K562 (cell line): ENCODE measurements around the gene OPA3. TPM values are rescaled to one million over a fixed set of nuclear protein-coding genes. Genes with fewer than 3 reads are reported as not detected.

ENCODE experiments used
- ATF7 ChIP-seq: fragments of 450-650 bp; IDR thresholded peaks from 2 replicates; pipeline ENCODE4 v1.7.1; 2014; ENCODE audit warnings: mild to moderate bottlenecking, moderate library complexity
- BCL6 ChIP-seq: fragments of 250-450 bp; sonication (Bioruptor Pico); IDR thresholded peaks from 2 replicates; pipeline ENCODE4 v1.4.0; 2020
- JUN ChIP-seq, 2 experiments: sonication (generic) in 1 of 2; formaldehyde crosslinking in 1 of 2; IDR thresholded peaks; 2 replicates each; pipeline versions ENCODE4 v1.6.1 to v1.8.0; 2012 to 2022; ENCODE audit warnings: borderline replicate concordance in 2 of 2, mild to moderate bottlenecking in 2 of 2, improper control_type of control experiment in 1 of 2, low read depth in 1 of 2, low read length in 1 of 2, missing genetic modification reagents in 1 of 2
- MTA2 ChIP-seq: fragments of 450-650 bp; IDR thresholded peaks from 2 replicates; pipeline ENCODE4 v1.6.1; 2016; ENCODE audit warnings: low read depth
- NBN ChIP-seq: fragments of 450-650 bp; IDR thresholded peaks from 2 replicates; pipeline ENCODE4 v1.6.1; 2016; ENCODE audit warnings: low read depth, mild to moderate bottlenecking
- RBM14 ChIP-seq: fragments of 200-400 bp; formaldehyde crosslinking; IDR thresholded peaks from 2 replicates; pipeline ENCODE4 v1.6.1; 2018; ENCODE audit warnings: low read depth, mild to moderate bottlenecking, low read length, moderate library complexity, borderline replicate concordance; ENCODE audit not compliant: insufficient read depth
- RBM25 ChIP-seq: fragments of 200-400 bp; formaldehyde crosslinking; IDR thresholded peaks from 2 replicates; pipeline ENCODE4 v1.6.1; 2018; ENCODE audit warnings: low read length, low read depth, moderate library complexity; ENCODE audit not compliant: severe bottlenecking
- RUNX1 ChIP-seq: sonication (generic); IDR thresholded peaks from 2 replicates; pipeline ENCODE4 v1.6.1; 2016; ENCODE audit warnings: antibody characterized with exemption, low read depth
- SAFB2 ChIP-seq: fragments of 200-400 bp; formaldehyde crosslinking; IDR thresholded peaks from 2 replicates; pipeline ENCODE4 v1.6.1; 2018; ENCODE audit warnings: borderline replicate concordance, low read length, low read depth, moderate library complexity; ENCODE audit not compliant: severe bottlenecking
- SOX6 ChIP-seq: fragments of 450-650 bp; IDR thresholded peaks from 2 replicates; pipeline ENCODE4 v1.6.1; 2014; ENCODE audit warnings: mild to moderate bottlenecking
- SREBF1 ChIP-seq: fragments of 150-350 bp; IDR thresholded peaks from 2 replicates; pipeline ENCODE4 v1.6.1; 2014; ENCODE audit warnings: antibody characterized with exemption, low read depth, low read length, borderline replicate concordance
- SRSF7 ChIP-seq: fragments of 200-400 bp; formaldehyde crosslinking; optimal IDR thresholded peaks from 2 replicates; pipeline ENCODE3; 2017; ENCODE audit warnings: mild to moderate bottlenecking, low read depth, low read length
- TFE3 ChIP-seq: fragments of 450-650 bp; formaldehyde crosslinking; IDR thresholded peaks from 2 replicates; pipeline ENCODE4 v1.4.0; 2020; ENCODE audit warnings: mild to moderate bottlenecking, mixed read lengths
- TOE1 ChIP-seq, 2 experiments: fragments of 450-650 bp in 1 of 2; sonication (generic) in 1 of 2; formaldehyde crosslinking in 1 of 2; IDR thresholded peaks; 2 replicates each; pipeline versions ENCODE4 v1.7.1 to v1.8.0; 2016 to 2022; ENCODE audit warnings: borderline replicate concordance in 2 of 2, mild to moderate bottlenecking in 2 of 2, antibody characterized with exemption in 1 of 2, inconsistent platforms in 1 of 2, low read depth in 1 of 2, missing genetic modification reagents in 1 of 2, moderate library complexity in 1 of 2
- XRCC5 ChIP-seq: fragments of 200-400 bp; formaldehyde crosslinking; IDR thresholded peaks from 2 replicates; pipeline ENCODE4 v1.6.1; 2017; ENCODE audit warnings: low read depth, mild to moderate bottlenecking, low read length
- ZNF146 ChIP-seq: IDR thresholded peaks from one replicate; pipeline ENCODE4 v1.6.1; 2018; ENCODE audit warnings: missing compliant biosample characterization; ENCODE audit not compliant: unreplicated experiment
- ZNF589 ChIP-seq: fragments of 200-800 bp; sonication (Bioruptor generic); IDR thresholded peaks from 2 replicates; pipeline ENCODE4 v1.6.1; 2016; ENCODE audit warnings: low read depth, missing genetic modification characterization, missing compliant biosample characterization
- polyA plus RNA-seq, 8 experiments: library from polyadenylated mRNA; depleted of rRNA in 4 of 8; stranded (reverse) in 5 of 8; unstranded in 3 of 8; fragments of >200 nt; fragmentation: Nextera tagmentation in 2 of 8; fragmentation: Illumina TruSeq in 1 of 8; extraction: Ambion mirVana in 2 of 8; extraction: Trizol in 1 of 8; gene quantifications; 2 replicates each; pipeline versions ENCODE4 v1.2.1 to v1.2.3, GENCODE V29; 2011 to 2014; ENCODE audit warnings: inconsistent platforms in 1 of 8, missing spikeins in 1 of 8
- total RNA-seq, 7 experiments: library from RNA; depleted of rRNA in 6 of 7; stranded (reverse); fragments of >200 nt in 6 of 7; fragmentation: Illumina TruSeq in 2 of 7; extraction: Trizol in 2 of 7; gene quantifications; 2 replicates each; pipeline versions ENCODE4 v1.2.1 to v1.2.3, GENCODE V29; 2011 to 2021; ENCODE audit warnings: low replicate concordance in 1 of 7
- TF ChIP-seq, protein P1 (sequence below), 2 experiments: fragments of 450-650 bp; IDR thresholded peaks; 2 replicates each; pipeline ENCODE4 v1.6.1; 2018; ENCODE audit warnings: mild to moderate bottlenecking in 2 of 2, low read depth in 1 of 2; ENCODE audit not compliant: partially characterized antibody in 2 of 2
- TF ChIP-seq, protein P2 (sequence below): sonication (generic); formaldehyde crosslinking; IDR thresholded peaks from 2 replicates; pipeline ENCODE4 v1.5.0; 2020; ENCODE audit warnings: missing genetic modification reagents

OPA3 gene
- total and polyA plus RNA-seq, 9 of the 15 experiments (the other 6 are each of a cell fraction or from before 2014, with no cell fraction given): 1.4 to 18.8 (median 9.0) TPM

DNA sequence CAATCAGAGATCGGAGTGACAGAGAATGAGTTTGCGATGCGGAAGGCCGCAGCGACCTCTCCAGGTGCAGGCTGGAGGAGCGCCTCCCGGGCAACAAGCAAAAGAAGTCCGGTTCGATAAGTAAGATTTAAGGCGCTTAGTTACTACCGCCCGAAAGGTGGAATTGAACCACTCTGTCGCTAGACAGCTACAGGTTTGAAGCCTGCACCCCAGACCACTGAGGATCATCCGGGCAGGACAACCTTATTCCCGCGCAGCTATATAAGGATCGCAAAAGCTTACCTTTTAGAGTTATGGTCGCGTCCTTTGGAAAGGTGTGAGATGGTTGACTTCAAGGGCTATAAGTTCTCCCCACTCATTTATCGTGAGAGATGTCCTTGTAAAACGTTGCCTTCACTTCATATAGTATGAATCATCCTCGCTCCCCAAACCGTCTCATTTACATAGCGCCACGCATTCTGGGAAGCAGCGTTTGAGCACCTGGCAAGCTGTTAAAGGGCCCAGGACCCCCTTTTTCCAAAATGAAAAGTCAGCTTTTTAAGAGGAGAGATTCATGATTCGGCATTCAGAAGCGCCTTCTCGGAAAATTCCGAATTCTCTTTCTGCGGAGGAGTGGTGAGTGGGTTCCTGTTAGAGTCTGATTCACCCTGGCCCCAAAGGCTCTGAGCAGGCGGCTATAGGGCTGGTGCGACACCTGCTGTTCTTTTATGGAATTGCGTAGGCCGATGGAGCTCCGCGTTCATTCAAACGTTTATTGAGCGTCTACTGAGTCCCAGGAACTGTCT is 106.0 kb downstream of the OPA3 start (continued):
- TF ChIP-seq, protein P1, sequence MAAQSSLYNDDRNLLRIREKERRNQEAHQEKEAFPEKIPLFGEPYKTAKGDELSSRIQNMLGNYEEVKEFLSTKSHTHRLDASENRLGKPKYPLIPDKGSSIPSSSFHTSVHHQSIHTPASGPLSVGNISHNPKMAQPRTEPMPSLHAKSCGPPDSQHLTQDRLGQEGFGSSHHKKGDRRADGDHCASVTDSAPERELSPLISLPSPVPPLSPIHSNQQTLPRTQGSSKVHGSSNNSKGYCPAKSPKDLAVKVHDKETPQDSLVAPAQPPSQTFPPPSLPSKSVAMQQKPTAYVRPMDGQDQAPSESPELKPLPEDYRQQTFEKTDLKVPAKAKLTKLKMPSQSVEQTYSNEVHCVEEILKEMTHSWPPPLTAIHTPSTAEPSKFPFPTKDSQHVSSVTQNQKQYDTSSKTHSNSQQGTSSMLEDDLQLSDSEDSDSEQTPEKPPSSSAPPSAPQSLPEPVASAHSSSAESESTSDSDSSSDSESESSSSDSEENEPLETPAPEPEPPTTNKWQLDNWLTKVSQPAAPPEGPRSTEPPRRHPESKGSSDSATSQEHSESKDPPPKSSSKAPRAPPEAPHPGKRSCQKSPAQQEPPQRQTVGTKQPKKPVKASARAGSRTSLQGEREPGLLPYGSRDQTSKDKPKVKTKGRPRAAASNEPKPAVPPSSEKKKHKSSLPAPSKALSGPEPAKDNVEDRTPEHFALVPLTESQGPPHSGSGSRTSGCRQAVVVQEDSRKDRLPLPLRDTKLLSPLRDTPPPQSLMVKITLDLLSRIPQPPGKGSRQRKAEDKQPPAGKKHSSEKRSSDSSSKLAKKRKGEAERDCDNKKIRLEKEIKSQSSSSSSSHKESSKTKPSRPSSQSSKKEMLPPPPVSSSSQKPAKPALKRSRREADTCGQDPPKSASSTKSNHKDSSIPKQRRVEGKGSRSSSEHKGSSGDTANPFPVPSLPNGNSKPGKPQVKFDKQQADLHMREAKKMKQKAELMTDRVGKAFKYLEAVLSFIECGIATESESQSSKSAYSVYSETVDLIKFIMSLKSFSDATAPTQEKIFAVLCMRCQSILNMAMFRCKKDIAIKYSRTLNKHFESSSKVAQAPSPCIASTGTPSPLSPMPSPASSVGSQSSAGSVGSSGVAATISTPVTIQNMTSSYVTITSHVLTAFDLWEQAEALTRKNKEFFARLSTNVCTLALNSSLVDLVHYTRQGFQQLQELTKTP (IDR thresholded peaks at IDR 0.05; ENCODE audit: low read depth in 1 of 2, partially characterized antibody in 2 of 2): peak; percentile 73 to 90
- TF ChIP-seq RBM25 (peak; percentile 90), ATF7 (peak; percentile 89), RBM14 (no peak), JUN (IDR thresholded peaks at IDR 0.05; ENCODE audit: borderline replicate concordance, low read depth, low read length) (peak; percentile 22; the same call in 1 of the 2 replicates), JUN (CRISPR knock-in tag; IDR thresholded peaks at IDR 0.05; ENCODE audit: borderline replicate concordance) (0 out of 2 replicates have a peak, but pooled peaks have one; percentile 11), SOX6 (peak; percentile 39), TFE3 (CRISPR knock-in tag) (no peak), BCL6 (CRISPR knock-in tag) (no peak), SREBF1 (peak; percentile 53; the same call in 1 of the 2 replicates), NBN (peak; percentile 66), TOE1 (IDR thresholded peaks at IDR 0.05; ENCODE audit: borderline replicate concordance) (peak; percentile 93), TOE1 (CRISPR knock-in tag; IDR thresholded peaks at IDR 0.05; ENCODE audit: borderline replicate concordance, low read depth) (no peak), SAFB2 (no peak), ZNF146 (CRISPR knock-in tag) (no peak), MTA2 (no peak), ZNF589 (CRISPR knock-in tag) (no peak), XRCC5 (peak; percentile 90), RUNX1 (no peak), SRSF7 (no peak)
- TF ChIP-seq, protein P2, sequence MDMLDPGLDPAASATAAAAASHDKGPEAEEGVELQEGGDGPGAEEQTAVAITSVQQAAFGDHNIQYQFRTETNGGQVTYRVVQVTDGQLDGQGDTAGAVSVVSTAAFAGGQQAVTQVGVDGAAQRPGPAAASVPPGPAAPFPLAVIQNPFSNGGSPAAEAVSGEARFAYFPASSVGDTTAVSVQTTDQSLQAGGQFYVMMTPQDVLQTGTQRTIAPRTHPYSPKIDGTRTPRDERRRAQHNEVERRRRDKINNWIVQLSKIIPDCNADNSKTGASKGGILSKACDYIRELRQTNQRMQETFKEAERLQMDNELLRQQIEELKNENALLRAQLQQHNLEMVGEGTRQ (CRISPR knock-in tag): no peak
